Uterus (tissue), 4 donors: ENCODE measurements around the gene LMBRD1. TPM values are rescaled to one million over a fixed set of nuclear protein-coding genes. Genes with fewer than 3 reads are reported as not detected.

Source experiments
- DNase-seq, 2 donors: peaks; one replicate each; pipeline ENCODE4 v3.0.0-alpha.2; 2019 to 2020
- H3K27ac ChIP-seq, 2 donors: fragments of 200-600 bp; sonication (generic); 1 replicate in 1 of 2; 2 replicates in 1 of 2; pipeline ENCODE4 v1.5.1; 2016 to 2018
- H3K27me3 ChIP-seq, 2 donors: fragments of 200-600 bp; sonication (generic); one replicate each; pipeline ENCODE4 v1.5.1; 2018 to 2019; ENCODE audit warnings: control low read depth in 1 of 2
- H3K36me3 ChIP-seq, 2 donors: fragments of 200-600 bp; sonication (generic); one replicate each; pipeline ENCODE4 v1.5.1; 2019; ENCODE audit warnings: control low read depth in 1 of 2
- H3K4me1 ChIP-seq, 2 donors: fragments of 200-600 bp; sonication (generic); one replicate each; pipeline ENCODE4 v1.5.1; 2018 to 2019; ENCODE audit warnings: control low read depth in 1 of 2
- H3K4me3 ChIP-seq, 2 donors: fragments of 200-600 bp; sonication (generic); 1 replicate in 1 of 2; 2 replicates in 1 of 2; pipeline ENCODE4 v1.5.1; 2018 to 2019; ENCODE audit warnings: mild to moderate bottlenecking in 1 of 2
- H3K9me3 ChIP-seq, 2 donors: fragments of 200-600 bp; sonication (generic); one replicate each; pipeline ENCODE4 v1.5.1; 2019; ENCODE audit warnings: control low read depth in 1 of 2
- POLR2A ChIP-seq, 2 donors: fragments of 450-650 bp; IDR thresholded peaks; one replicate each; pipeline ENCODE4 v1.6.1; 2016; ENCODE audit warnings: antibody characterized with exemption in 2 of 2, mild to moderate bottlenecking in 1 of 2, moderate library complexity in 1 of 2
- intact Hi-C: fragments of 100-400 bp; cut with DNase I; formaldehyde crosslinking; loops from one replicate; pipeline ENCODE4 v1.15.1; 2023; ENCODE audit warnings: low total_unique reads
- total RNA-seq, 4 donors: library from RNA; depleted of rRNA in 3 of 4; stranded (reverse); fragments of >200 nt in 3 of 4; gene quantifications; one replicate each; pipeline versions ENCODE4 v1.1.0 to v1.2.4, GENCODE V29; 2014 to 2023
- TF ChIP-seq, protein P1 (sequence below), 4 experiments: fragments of 200-600 bp in 2 of 4; fragments of 450-650 bp in 2 of 4; sonication (generic) in 2 of 4; IDR thresholded peaks; one replicate each; pipeline ENCODE4 v1.5.1; 2016 to 2019; ENCODE audit warnings: antibody characterized with exemption in 4 of 4, mild to moderate bottlenecking in 2 of 4, moderate library complexity in 1 of 4
- donor health status: DM: yes; HTN: yes; CAD: no.

The LMBRD1 gene
- total RNA-seq, 4 donors from 2014 or later: 16.9 to 82.4 (median 69.9) TPM

DNA sequence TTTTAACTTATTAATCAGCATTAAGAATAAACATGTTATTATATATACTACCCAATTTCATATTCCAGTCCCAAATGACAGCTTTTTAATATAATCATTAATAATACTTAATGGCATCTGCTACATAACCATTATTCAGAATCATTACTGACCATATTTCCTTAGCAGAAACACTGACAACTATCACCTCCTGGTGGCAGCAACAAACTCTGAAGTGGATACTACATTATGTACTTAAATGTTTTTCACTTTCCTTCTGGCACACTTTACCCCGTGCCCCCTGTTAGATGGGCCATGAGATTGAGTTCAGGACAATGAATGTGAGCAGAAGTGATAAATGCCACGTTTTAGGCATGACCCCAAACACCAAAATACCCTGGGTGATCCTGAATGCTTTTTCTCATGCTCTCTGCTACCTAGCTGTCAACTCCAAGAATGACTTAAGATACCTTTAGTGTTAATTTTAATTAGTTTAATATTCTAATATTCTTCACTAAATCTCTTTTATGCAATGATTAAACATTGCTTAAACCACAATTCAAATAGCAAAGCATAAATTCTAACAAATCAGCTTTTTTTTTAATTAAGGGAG is 77.1 kb downstream of the LMBRD1 start:
- H3K27ac ChIP-seq: no peak overlapping the region
- H3K9me3 ChIP-seq: no peaks in the 10 kb centered on the region
- no peaks in the 10 kb centered on the region for H3K4me1 ChIP-seq
- H3K36me3 ChIP-seq: no peaks in the 10 kb centered on the region
- TF ChIP-seq, protein P1, sequence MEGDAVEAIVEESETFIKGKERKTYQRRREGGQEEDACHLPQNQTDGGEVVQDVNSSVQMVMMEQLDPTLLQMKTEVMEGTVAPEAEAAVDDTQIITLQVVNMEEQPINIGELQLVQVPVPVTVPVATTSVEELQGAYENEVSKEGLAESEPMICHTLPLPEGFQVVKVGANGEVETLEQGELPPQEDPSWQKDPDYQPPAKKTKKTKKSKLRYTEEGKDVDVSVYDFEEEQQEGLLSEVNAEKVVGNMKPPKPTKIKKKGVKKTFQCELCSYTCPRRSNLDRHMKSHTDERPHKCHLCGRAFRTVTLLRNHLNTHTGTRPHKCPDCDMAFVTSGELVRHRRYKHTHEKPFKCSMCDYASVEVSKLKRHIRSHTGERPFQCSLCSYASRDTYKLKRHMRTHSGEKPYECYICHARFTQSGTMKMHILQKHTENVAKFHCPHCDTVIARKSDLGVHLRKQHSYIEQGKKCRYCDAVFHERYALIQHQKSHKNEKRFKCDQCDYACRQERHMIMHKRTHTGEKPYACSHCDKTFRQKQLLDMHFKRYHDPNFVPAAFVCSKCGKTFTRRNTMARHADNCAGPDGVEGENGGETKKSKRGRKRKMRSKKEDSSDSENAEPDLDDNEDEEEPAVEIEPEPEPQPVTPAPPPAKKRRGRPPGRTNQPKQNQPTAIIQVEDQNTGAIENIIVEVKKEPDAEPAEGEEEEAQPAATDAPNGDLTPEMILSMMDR (IDR thresholded peaks at IDR 0.05): no peak
- TF ChIP-seq POLR2A (IDR thresholded peaks at IDR 0.05): no peak
- no peaks in the 10 kb centered on the region for H3K27me3 ChIP-seq
- intact Hi-C loops: no loop called here
- no peak overlapping the region for H3K4me3 ChIP-seq
- DNase-seq: no peak

DNA sequence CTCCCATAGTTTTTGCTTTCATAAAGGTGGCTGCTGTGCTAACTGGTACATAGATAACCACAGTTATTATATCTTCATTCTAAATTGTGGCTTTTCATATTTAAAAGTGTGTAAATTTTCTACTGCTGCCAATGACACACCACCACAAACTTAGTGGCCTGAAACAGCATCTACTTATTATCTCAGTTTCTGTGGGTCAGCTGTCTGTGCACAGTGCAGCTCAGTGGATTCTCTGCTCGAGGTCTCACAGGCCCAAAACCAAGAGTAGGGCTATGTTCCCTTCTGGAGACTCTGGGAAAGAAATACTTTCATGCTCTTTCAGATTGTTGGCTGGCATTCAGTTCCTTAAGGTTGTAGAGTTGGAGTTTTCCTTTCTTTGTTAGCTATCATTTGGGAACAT is 90.1 kb downstream of the LMBRD1 start:
- H3K27ac ChIP-seq: no peak overlapping the region
- TF ChIP-seq, protein P1 (IDR thresholded peaks at IDR 0.05): no peak
- TF ChIP-seq POLR2A (IDR thresholded peaks at IDR 0.05): no peak
- no peaks in the 10 kb centered on the region for H3K27me3 ChIP-seq
- no peak for DNase-seq
- no peaks in the 10 kb centered on the region for H3K9me3 ChIP-seq
- H3K36me3 ChIP-seq: no peaks in the 10 kb centered on the region
- no peaks in the 10 kb centered on the region for H3K4me1 ChIP-seq
- no peak overlapping the region for H3K4me3 ChIP-seq
- intact Hi-C loops: no loop called here

DNA sequence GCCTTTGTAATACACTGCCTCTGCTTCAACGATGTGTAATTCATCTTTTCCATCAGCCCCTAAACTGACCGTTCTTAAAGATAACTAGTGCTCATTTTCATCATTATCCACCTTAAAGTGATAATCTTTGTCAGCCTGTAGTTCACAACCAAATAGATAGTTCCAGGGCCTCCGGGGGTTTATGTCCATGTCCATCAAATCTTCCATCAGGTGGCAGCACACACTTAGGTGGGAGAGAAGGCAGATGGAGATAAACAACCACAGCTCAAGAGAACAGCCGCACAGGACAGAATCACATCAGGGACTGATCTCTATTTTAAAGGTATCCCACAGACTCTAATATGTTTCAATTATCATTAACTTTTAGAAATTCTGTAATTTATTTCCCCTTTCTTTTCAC is 90.9 kb downstream of the LMBRD1 start:
- intact Hi-C loops: no loop called here
- Histone ChIP-seq H3K9me3 (no peaks in the 10 kb centered on the region), H3K4me3 (no peak overlapping the region), H3K4me1 (no peaks in the 10 kb centered on the region), H3K27ac (no peak overlapping the region), H3K36me3 (no peaks in the 10 kb centered on the region), H3K27me3 (no peaks in the 10 kb centered on the region)
- DNase-seq: no peak
- TF ChIP-seq, protein P1 (IDR thresholded peaks at IDR 0.05): no peak
- no peak for TF ChIP-seq POLR2A (IDR thresholded peaks at IDR 0.05)

- H3K4me1 ChIP-seq: no peaks in the 10 kb centered on the region
- intact Hi-C loops: no loop called here
- H3K27ac ChIP-seq: no peak overlapping the region
- H3K4me3 ChIP-seq: no peak overlapping the region
- TF ChIP-seq, protein P1 (IDR thresholded peaks at IDR 0.05): no peak
- TF ChIP-seq POLR2A (IDR thresholded peaks at IDR 0.05): no peak
- H3K27me3 ChIP-seq: no peaks in the 10 kb centered on the region
- no peaks in the 10 kb centered on the region for H3K9me3 ChIP-seq
- H3K36me3 ChIP-seq: no peaks in the 10 kb centered on the region
- no peak for DNase-seq
Measured at GRCh38 chr6:69704916-69705315, 91.9 kb downstream of the LMBRD1 start.

- intact Hi-C loops: no loop called here
- Histone ChIP-seq H3K4me3 (no peak overlapping the region), H3K9me3 (no peaks in the 10 kb centered on the region), H3K4me1 (no peaks in the 10 kb centered on the region), H3K36me3 (no peaks in the 10 kb centered on the region), H3K27ac (no peak overlapping the region), H3K27me3 (no peaks in the 10 kb centered on the region)
- no peak for DNase-seq
- TF ChIP-seq, protein P1 (IDR thresholded peaks at IDR 0.05): no peak
- no peak for TF ChIP-seq POLR2A (IDR thresholded peaks at IDR 0.05)
Measured at GRCh38 chr6:69699655-69700054, 97.2 kb downstream of the LMBRD1 start.
